ENCODE data around the gene ZFP36.
"Not testable (repeated sequence)": the region's sequence is repeated elsewhere in the genome, so short reads cannot be mapped to it uniquely, and the experiment has no call there.

ZFP36 gene

GRCh38 chr19:39448271-39448670, 41.6 kb downstream of the ZFP36 start:
- no peak for DNase-seq

DNA sequence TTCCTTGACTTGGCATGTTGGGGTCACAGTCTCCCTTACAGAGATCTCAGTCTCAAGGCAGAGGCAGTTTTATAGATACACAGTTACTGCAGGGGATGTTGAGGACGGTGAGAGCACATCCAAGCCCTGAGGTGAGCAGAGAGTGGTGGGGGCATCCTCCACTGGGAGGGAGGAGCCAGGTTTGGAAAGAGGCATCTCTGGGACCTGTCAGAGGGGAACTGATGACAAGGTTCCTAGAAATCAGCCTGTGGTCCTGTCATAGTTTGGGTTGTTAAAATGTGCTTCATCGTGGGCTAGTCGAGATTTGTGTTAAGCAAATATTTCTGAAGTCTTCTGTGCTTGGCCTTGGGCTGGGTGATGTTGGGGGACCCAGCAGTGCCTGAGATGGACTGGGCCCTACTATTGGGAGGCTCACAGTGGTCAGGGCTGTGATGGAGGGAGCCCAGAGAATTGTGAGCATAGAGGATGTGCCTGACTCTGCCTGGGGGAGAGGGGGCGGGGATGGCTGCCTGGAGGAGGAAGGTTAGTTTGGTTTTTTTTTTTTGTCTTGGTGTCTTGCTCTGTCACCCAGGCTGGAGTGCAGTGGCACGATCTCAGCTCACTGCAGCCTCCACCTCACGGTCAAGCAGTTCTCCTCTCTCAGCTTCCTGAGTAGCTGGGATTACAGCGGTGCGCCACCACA, 42.6 kb downstream of the ZFP36 start:
- DNase-seq: no peak

GRCh38 chr19:39451257-39451656, 44.6 kb downstream of the ZFP36 start:
- DNase-seq: not testable (repeated sequence)
